B cell (primary cell): ENCODE results near the gene TMEM219. TPM values are rescaled to one million over a fixed set of nuclear protein-coding genes. Genes with fewer than 3 reads are reported as not detected.

Experiments used
- ATAC-seq: fragments of 200-7000 bp; cut with Tn5 transposase; one replicate; pipeline ENCODE4 v1.10.0; 2021; ENCODE audit warnings: low read depth, mild to moderate bottlenecking, moderate number of reproducible peaks, moderate library complexity
- CTCF ChIA-PET: fragments of 350-600 bp; sonication (Branson Sonifier 250); formaldehyde crosslinking; loops from one replicate; lab custom pipeline; 2021; ENCODE audit warnings: antibody characterized with exemption, inconsistent platforms; lab: Charles Lee
- POLR2A ChIA-PET: fragments of 350-600 bp; sonication (Branson Sonifier 250); formaldehyde crosslinking; loops from one replicate; lab custom pipeline; 2021; ENCODE audit warnings: antibody characterized with exemption; lab: Charles Lee
- DNase-seq: peaks from one replicate; pipeline ENCODE4 v3.0.0; 2013
- H2AFZ ChIP-seq: 2 replicates; pipeline ENCODE4 v1.6.1; 2012; ENCODE audit warnings: mild to moderate bottlenecking, low read depth, low read length; ENCODE audit not compliant: insufficient read depth, poor library complexity, severe bottlenecking
- H3K27ac ChIP-seq, 2 donors: 1 replicate in 1 of 2; 2 replicates in 1 of 2; pipeline ENCODE4 v1.5.1; 2012 to 2013; ENCODE audit warnings: low read length in 2 of 2, mild to moderate bottlenecking in 2 of 2, moderate library complexity in 1 of 2
- H3K27me3 ChIP-seq, 4 experiments: fragments of 200-600 bp in 1 of 4; sonication (generic) in 1 of 4; replicated peaks in 1 of 4; 1 replicate in 2 of 4; 2 replicates in 2 of 4; pipeline versions ENCODE4 v1.6.1 to v1.7.0; 2013 to 2016; ENCODE audit warnings: low read length in 3 of 4, mild to moderate bottlenecking in 2 of 4, mixed read lengths in 1 of 4, moderate library complexity in 1 of 4; ENCODE audit not compliant: insufficient read depth in 4 of 4, control insufficient read depth in 3 of 4; ENCODE audit errors: control extremely low read depth in 1 of 4
- H3K36me3 ChIP-seq, 2 experiments: replicated peaks in 1 of 2; 1 replicate in 1 of 2; 2 replicates in 1 of 2; pipeline versions ENCODE4 v1.6.1 to v1.7.1; 2013; ENCODE audit warnings: low read length in 1 of 2; ENCODE audit not compliant: insufficient read depth in 2 of 2, control insufficient read depth in 1 of 2; ENCODE audit errors: control extremely low read depth in 1 of 2, extremely low read depth in 1 of 2
- H3K4me1 ChIP-seq, 2 donors: fragments of 200-600 bp in 1 of 2; sonication (generic) in 1 of 2; 1 replicate in 1 of 2; 2 replicates in 1 of 2; pipeline versions ENCODE4 v1.5.1 to v1.6.1; 2013 to 2017; ENCODE audit warnings: low read length in 2 of 2; ENCODE audit not compliant: control insufficient read depth in 2 of 2, insufficient read depth in 2 of 2
- H3K4me2 ChIP-seq: replicated peaks from 2 replicates; pipeline ENCODE3; 2012; ENCODE audit warnings: mild to moderate bottlenecking, low read depth, low read length; ENCODE audit not compliant: poor library complexity, severe bottlenecking
- H3K4me3 ChIP-seq, 5 experiments: fragments of 200-600 bp in 1 of 5; sonication (generic) in 1 of 5; 1 replicate in 3 of 5; 2 replicates in 2 of 5; pipeline versions ENCODE4 v1.5.1 to v1.7.0; 2011 to 2016; ENCODE audit warnings: low read length in 4 of 5, mild to moderate bottlenecking in 4 of 5, low read depth in 2 of 5, control low read depth in 1 of 5, moderate library complexity in 1 of 5; ENCODE audit not compliant: insufficient read depth in 1 of 5; ENCODE audit errors: control extremely low read depth in 1 of 5, extremely low read depth in 1 of 5
- H3K79me2 ChIP-seq: fragments of 200-600 bp; sonication (generic); one replicate; pipeline ENCODE4 v1.6.0; 2016; ENCODE audit warnings: low read length; ENCODE audit not compliant: control insufficient read depth, insufficient read depth
- H3K9ac ChIP-seq: fragments of 200-600 bp; sonication (generic); 2 replicates; pipeline ENCODE4 v1.6.1; 2017; ENCODE audit warnings: mild to moderate bottlenecking, low read length, moderate library complexity
- H3K9me3 ChIP-seq, 3 donors: one replicate each; pipeline versions ENCODE4 v1.6.1 to v1.7.1; 2013; ENCODE audit warnings: low read length in 2 of 3; ENCODE audit not compliant: control insufficient read depth in 2 of 3, insufficient read depth in 1 of 3; ENCODE audit errors: control extremely low read depth in 1 of 3
- H4K20me1 ChIP-seq: 2 replicates; pipeline ENCODE4 v1.6.0; 2012; ENCODE audit warnings: mild to moderate bottlenecking, low read length; ENCODE audit not compliant: insufficient read depth, control insufficient read depth, poor library complexity, severe bottlenecking
- H3K27ac Mint-ChIP-seq: one replicate; pipeline ENCODE4 v1.8.0; 2021; ENCODE audit warnings: mixed read lengths
- H3K27me3 Mint-ChIP-seq: one replicate; pipeline ENCODE4 v1.8.0; 2021; ENCODE audit warnings: mixed read lengths
- H3K4me1 Mint-ChIP-seq: one replicate; pipeline ENCODE4 v1.8.0; 2021; ENCODE audit warnings: mixed read lengths
- H3K4me3 Mint-ChIP-seq: one replicate; pipeline ENCODE4 v1.8.0; 2021; ENCODE audit warnings: mixed read lengths
- H3K9me3 Mint-ChIP-seq: one replicate; pipeline ENCODE4 v1.8.0; 2022; ENCODE audit warnings: mixed read lengths; ENCODE audit not compliant: insufficient read depth
- EZH2 ChIP-seq: IDR thresholded peaks from 2 replicates; pipeline ENCODE4 v1.6.1; 2012; ENCODE audit warnings: borderline replicate concordance, low read depth, mild to moderate bottlenecking, moderate library complexity, low read length; ENCODE audit not compliant: insufficient read depth, poor library complexity, severe bottlenecking
- WGBS: methylation state at CpG from one replicate; pipeline ENCODE4 v1.1.5; 2013; ENCODE audit warnings: missing lambda C conversion rate; ENCODE audit not compliant: insufficient coverage; 5-methylcytosine and 5-hydroxymethylcytosine counted together
- intact Hi-C: fragments of 100-400 bp; cut with micrococcal nuclease; formaldehyde crosslinking; loops from one replicate; pipeline ENCODE4 v1.10.0; 2022
- polyA plus RNA-seq: library from polyadenylated mRNA; depleted of rRNA; stranded (reverse); fragments of >200 nt; gene quantifications from 2 replicates; pipeline ENCODE4 v1.2.3, GENCODE V29; 2012
- total RNA-seq, 2 donors: library from RNA; stranded (reverse); fragments of 120-200 nt in 1 of 2; gene quantifications; 1 replicate in 1 of 2; 2 replicates in 1 of 2; pipeline versions ENCODE4 v1.2.3 to v1.2.4, GENCODE V29; 2013 to 2022
- TF ChIP-seq, protein P1 (sequence below): fragments of 200-600 bp; IDR thresholded peaks from one replicate; pipeline ENCODE4 v1.8.0; 2022; ENCODE audit warnings: antibody characterized with exemption, mild to moderate bottlenecking

The TMEM219 gene
- total and polyA plus RNA-seq, 2 donors (not counting 1 experiment from before 2014, with no cell fraction given) = 66.6 to 103 TPM

DNA sequence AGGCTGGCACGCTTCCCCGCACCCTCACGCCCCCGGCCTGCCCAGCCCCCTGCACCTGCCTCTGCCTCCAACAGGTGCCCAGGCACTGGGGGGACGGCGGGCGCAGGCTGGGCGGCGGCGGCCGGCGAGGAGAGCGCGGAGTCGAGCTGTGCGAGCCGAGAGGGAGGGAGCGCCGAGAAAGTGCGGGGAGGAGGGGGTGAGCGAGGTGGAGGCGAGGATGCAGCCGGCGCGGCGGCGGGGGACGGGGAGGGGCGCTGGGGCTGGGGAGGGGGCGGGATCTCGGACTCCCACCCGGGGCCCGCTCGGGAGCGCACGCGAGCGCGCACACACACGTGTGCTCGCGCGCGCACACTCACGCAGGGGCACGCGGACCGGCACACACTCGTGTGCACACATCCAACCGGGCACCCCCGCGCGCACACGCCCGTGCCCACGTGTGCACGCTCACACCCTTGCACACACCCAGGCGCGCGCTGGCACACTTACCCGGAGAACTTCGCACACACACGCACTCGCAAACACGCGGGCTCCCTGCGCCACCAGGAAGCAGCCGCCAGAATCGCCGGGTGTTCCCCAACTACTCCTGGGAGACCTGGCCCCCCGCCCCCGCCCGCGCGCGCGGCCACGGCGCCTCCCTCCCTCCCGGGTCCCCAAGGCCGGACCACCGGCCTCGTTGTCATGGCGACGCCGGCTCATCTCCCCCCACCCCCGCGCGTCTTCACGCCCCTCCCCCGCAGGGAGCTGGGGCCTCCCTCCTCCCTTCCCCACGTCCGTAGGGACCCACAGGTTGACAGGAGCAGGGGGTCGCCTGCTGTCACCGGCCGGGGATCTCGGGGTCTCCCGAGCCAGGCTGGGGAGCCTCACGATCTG is 49.2 kb downstream of the TMEM219 start, which contains the start of gene DOC2A:
Gene DOC2A, minus strand, starts transcription at position 184 of the 870 bp plus-strand sequence. CDS start 805 bp downstream, outside the sequence.
- Mint-ChIP-seq H3K27ac (no peak within 1 kb of the TSS), H3K27me3 (peaks cover 20% of the 10 kb centered on the region), H3K9me3 (no peaks in the 10 kb centered on the region), H3K4me3 (peak within 1 kb of the TSS; percentile 86), H3K4me1 (peaks cover 14% of the 10 kb centered on the region)
- Histone ChIP-seq H2AFZ (peak within 1 kb of the TSS; percentile 56), H3K9me3 (peaks cover 0 to 12% (median 0%) of the 10 kb centered on the region in 3 donors), H3K27me3 (peaks cover 0 to 29% (median 15%) of the 10 kb centered on the region in 4 experiments), H4K20me1 (no peaks in the 10 kb centered on the region), H3K4me1 (peaks cover 16 to 21% of the 10 kb centered on the region in 2 donors), H3K27ac (no peak within 1 kb of the TSS), H3K36me3 (peaks cover 0 to under 1% of the 10 kb centered on the region in 2 experiments), H3K9ac (peak within 1 kb of the TSS; percentile 52), H3K4me3 (peak within 1 kb of the TSS in 4 of 5 experiments; percentile 29 to 50 (median 44)), H3K79me2 (peaks cover 2% of the 10 kb centered on the region), H3K4me2 (peak within 1 kb of the TSS; percentile 83)
- intact Hi-C loops = no loop called here
- WGBS = 1% methylated on average over 81 of the region's 99 CpGs
- DNase-seq = peak; percentile 49
- no peak for TF ChIP-seq EZH2
- TF ChIP-seq, protein P1, sequence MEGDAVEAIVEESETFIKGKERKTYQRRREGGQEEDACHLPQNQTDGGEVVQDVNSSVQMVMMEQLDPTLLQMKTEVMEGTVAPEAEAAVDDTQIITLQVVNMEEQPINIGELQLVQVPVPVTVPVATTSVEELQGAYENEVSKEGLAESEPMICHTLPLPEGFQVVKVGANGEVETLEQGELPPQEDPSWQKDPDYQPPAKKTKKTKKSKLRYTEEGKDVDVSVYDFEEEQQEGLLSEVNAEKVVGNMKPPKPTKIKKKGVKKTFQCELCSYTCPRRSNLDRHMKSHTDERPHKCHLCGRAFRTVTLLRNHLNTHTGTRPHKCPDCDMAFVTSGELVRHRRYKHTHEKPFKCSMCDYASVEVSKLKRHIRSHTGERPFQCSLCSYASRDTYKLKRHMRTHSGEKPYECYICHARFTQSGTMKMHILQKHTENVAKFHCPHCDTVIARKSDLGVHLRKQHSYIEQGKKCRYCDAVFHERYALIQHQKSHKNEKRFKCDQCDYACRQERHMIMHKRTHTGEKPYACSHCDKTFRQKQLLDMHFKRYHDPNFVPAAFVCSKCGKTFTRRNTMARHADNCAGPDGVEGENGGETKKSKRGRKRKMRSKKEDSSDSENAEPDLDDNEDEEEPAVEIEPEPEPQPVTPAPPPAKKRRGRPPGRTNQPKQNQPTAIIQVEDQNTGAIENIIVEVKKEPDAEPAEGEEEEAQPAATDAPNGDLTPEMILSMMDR = no peak
- POLR2A ChIA-PET = interaction anchor here (0.6 to 0.7 kb wide), 2 partner anchors 13 to 191 kb away, joined by 3 read pairs; partner anchors contain the start of gene MVP
- CTCF ChIA-PET = no interaction called here
- peak; percentile 32 for ATAC-seq
